ENCODE data around the gene ZFP69. TPM values are rescaled to one million over a fixed set of nuclear protein-coding genes. Genes with fewer than 3 reads are reported as not detected.

ZFP69 gene
- total RNA-seq, 1 donor from 2014 or later, result 5.1 TPM

DNA sequence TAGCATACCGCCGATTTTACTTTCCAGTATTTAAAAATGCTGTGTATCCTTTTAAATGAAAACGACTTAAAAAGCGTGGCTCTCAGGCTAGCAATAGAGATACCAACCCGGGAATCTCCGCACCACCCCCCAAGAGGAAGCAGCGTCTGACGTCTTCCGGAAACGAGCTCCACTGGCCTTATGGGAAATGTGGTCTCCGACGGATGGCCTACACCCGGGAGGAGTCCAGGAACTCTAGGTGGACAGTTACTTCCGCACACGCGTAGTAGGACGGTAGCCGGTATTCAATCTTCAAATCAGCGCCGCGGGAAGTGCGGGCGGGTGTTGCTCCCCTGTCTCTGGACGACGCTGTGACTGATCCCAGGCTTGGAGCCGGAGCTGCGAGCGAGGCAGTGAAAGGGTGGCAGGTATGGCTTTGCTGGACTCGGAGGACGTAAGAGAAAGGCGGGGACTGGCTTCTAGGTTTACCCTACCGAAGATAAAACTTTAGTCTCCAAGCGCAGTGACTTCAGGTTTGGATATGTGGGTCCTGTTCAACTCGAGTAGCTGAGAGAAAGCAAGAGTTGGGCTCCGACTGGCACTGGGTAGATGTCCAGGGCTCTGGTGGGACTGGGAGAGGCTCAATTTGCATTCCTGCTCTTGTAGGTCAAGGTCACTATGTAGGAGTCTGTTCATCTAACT is 54.4 kb downstream of the ZFP69 start, which contains the start of gene ZNF684:
TSS of gene ZNF684 (plus strand) at position 257 of the 681 bp plus-strand sequence. CDS start 1,530 bp downstream, outside the sequence.
- ChIA-PET POLR2A (interaction anchor here (0.6 to 2.4 kb wide), 15 partner anchors 14 to 793 kb away, joined by 3 to 17 read pairs (median 4); partner anchors contain the start of genes CTPS1, EXO5, NFYC and PPIE), CTCF (interaction anchor here (0.7 to 2.4 kb wide), 9 partner anchors 10 to 794 kb away, joined by 3 to 11 read pairs (median 3); partner anchors contain the start of genes EXO5 and NFYC)
- H3K4me1 Mint-ChIP-seq, result peaks cover 29% of the 10 kb centered on the region
- DNase-seq, result peak; percentile 65
- H3K9me3 Mint-ChIP-seq, result peaks cover 2% of the 10 kb centered on the region
- H3K36me3 Mint-ChIP-seq (ENCODE audit: low read depth), result peaks cover 18% of the 10 kb centered on the region
- peaks cover 2% of the 10 kb centered on the region for H3K27me3 Mint-ChIP-seq
- peak within 1 kb of the TSS; percentile 92 for H3K27ac Mint-ChIP-seq
- ATAC-seq (ENCODE audit: low read depth), result peak; percentile 98
- TF ChIP-seq CTCF (IDR thresholded peaks at IDR 0.05), result no peak
- H3K4me3 Mint-ChIP-seq, result peak within 1 kb of the TSS; percentile 97
- intact Hi-C loops (cut with micrococcal nuclease), result loop anchor here (1.0 to 5.0 kb wide), 7 partner anchors 23 to 319 kb away; partner anchors contain the start of genes EXO5, NFYC, RIMS3 and ZFP69

DNA sequence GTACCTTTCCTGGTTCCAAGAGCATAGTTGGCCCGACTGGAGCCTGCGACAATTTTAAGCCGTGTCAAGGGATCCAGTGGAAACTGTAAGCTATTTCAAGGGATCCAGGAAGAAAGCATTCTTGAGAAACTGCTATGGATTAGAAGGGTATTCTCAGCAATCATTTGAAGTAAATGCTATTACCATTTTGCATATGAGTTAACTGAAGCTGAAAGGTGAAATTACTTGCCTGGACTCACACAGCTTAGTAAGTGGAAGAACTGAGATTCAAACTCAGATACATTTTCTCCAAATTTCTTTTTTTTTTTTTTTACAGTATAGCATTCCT is 54.9 kb downstream of the ZFP69 start:
- DNase-seq (no peak), ATAC-seq (ENCODE audit: low read depth) (no peak)
- Mint-ChIP-seq H3K4me1 (peaks cover 29% of the 10 kb centered on the region), H3K4me3 (peak overlapping the region; percentile 97), H3K36me3 (ENCODE audit: low read depth) (peaks cover 19% of the 10 kb centered on the region), H3K27me3 (peaks cover 2% of the 10 kb centered on the region), H3K27ac (peak overlapping the region; percentile 92), H3K9me3 (peaks cover 2% of the 10 kb centered on the region)
- intact Hi-C loops (cut with micrococcal nuclease), result loop anchor here (2.0 to 5.0 kb wide), 2 partner anchors 160 to 319 kb away; partner anchors contain the start of gene NFYC
- TF ChIP-seq CTCF (IDR thresholded peaks at IDR 0.05), result no peak
- ChIA-PET POLR2A (interaction anchor here (0.6 to 2.4 kb wide), 10 partner anchors 15 to 793 kb away, joined by 3 to 17 read pairs (median 4); partner anchors contain the start of genes CTPS1, EXO5, NFYC and PPIE), CTCF (interaction anchor here (0.7 to 2.4 kb wide), 9 partner anchors 24 to 794 kb away, joined by 3 to 11 read pairs (median 4); partner anchors contain the start of genes EXO5, NFYC and ZFP69B)

GRCh38 chr1:40532844-40533424 is 55.8 kb downstream of the ZFP69 start:
- Mint-ChIP-seq H3K36me3 (ENCODE audit: low read depth) (peaks cover 20% of the 10 kb centered on the region), H3K4me1 (peaks cover 29% of the 10 kb centered on the region), H3K27me3 (no peaks in the 10 kb centered on the region), H3K4me3 (peak overlapping the region; percentile 97), H3K27ac (peak overlapping the region; percentile 44), H3K9me3 (peaks cover 2% of the 10 kb centered on the region)
- peak; percentile 37 for ATAC-seq (ENCODE audit: low read depth)
- TF ChIP-seq CTCF (IDR thresholded peaks at IDR 0.05), result no peak
- ChIA-PET CTCF (interaction anchor here (0.7 to 2.4 kb wide), 7 partner anchors 25 to 422 kb away, joined by 3 to 11 read pairs (median 4); partner anchors contain the start of genes EXO5, NFYC and ZFP69B), POLR2A (interaction anchor here (1.1 to 2.4 kb wide), 4 partner anchors 24 to 180 kb away, joined by 3 to 17 read pairs (median 12); partner anchors contain the start of genes EXO5, NFYC and ZFP69B)
- intact Hi-C loops (cut with micrococcal nuclease), result loop anchor here (2.0 to 5.0 kb wide), 2 partner anchors 159 to 318 kb away; partner anchors contain the start of gene NFYC
- no peak for DNase-seq

DNA sequence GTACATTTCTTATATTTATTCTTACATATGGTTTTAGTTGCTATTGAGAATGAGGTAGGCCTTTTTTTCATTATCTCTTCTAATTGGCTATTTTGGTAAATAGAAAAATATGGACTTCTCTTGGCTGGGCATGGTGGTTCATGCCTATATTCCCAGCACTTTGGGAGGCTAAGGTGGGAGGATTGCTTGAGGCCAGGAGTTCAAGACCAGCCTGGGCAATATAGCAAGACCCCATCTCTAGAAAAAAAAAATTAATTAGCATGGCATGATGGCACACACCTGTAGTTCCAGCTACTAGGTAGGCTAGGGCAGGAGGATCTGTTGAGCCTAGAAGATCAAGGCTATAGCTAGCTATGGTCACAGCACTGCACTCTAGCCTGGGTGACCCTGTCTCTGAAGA is 57.5 kb downstream of the ZFP69 start:
- Mint-ChIP-seq H3K27me3 (no peaks in the 10 kb centered on the region), H3K36me3 (ENCODE audit: low read depth) (peaks cover 22% of the 10 kb centered on the region), H3K9me3 (peaks cover 2% of the 10 kb centered on the region), H3K4me1 (peaks cover 29% of the 10 kb centered on the region), H3K27ac (no peak overlapping the region), H3K4me3 (no peak overlapping the region)
- ChIA-PET POLR2A (no interaction called here), CTCF (no interaction called here)
- intact Hi-C loops (cut with micrococcal nuclease), result loop anchor here (5.0 kb wide), 1 partner anchor 158 kb away; the partner anchor contains the start of gene NFYC
- ATAC-seq (ENCODE audit: low read depth) (no peak), DNase-seq (no peak)
- no peak for TF ChIP-seq CTCF (IDR thresholded peaks at IDR 0.05)
